MM.1S (cell line): ENCODE results near the gene VPS13A.

ENCODE experiments used
- DNase-seq: peaks from one replicate; pipeline ENCODE4 v3.0.0-alpha.2; 2015
- H2AFZ ChIP-seq: fragments of 300-600 bp; sonication (generic); 2 replicates; pipeline ENCODE4 v1.6.0; 2016; ENCODE audit warnings: antibody characterized with exemption, low read length
- H3F3A ChIP-seq: fragments of 300-600 bp; sonication (generic); 2 replicates; pipeline ENCODE4 v1.6.1; 2016; ENCODE audit warnings: mild to moderate bottlenecking, antibody characterized with exemption, low read length, moderate library complexity, mixed read lengths; ENCODE audit not compliant: insufficient read depth
- H3K27ac ChIP-seq: fragments of 300-600 bp; sonication (generic); 2 replicates; pipeline ENCODE4 v1.5.1; 2016; ENCODE audit warnings: mild to moderate bottlenecking, low read length
- H3K27me3 ChIP-seq: fragments of 300-600 bp; sonication (generic); replicated peaks from 2 replicates; pipeline ENCODE4 v1.6.0; 2016; ENCODE audit warnings: low read length; ENCODE audit not compliant: insufficient read depth
- H3K36me3 ChIP-seq: fragments of 300-600 bp; sonication (generic); replicated peaks from 2 replicates; pipeline ENCODE4 v1.6.1; 2016; ENCODE audit warnings: mild to moderate bottlenecking, low read length, mixed read lengths; ENCODE audit not compliant: insufficient read depth
- H3K4me1 ChIP-seq: fragments of 300-600 bp; sonication (generic); 2 replicates; pipeline ENCODE4 v1.6.1; 2016; ENCODE audit warnings: low read length, mixed read lengths
- H3K4me2 ChIP-seq: fragments of 300-600 bp; sonication (generic); 2 replicates; pipeline ENCODE4 v1.6.0; 2016; ENCODE audit warnings: low read depth, low read length
- H3K4me3 ChIP-seq: fragments of 300-600 bp; sonication (generic); 2 replicates; pipeline ENCODE4 v1.5.1; 2016; ENCODE audit warnings: low read length, mixed read lengths
- H3K79me2 ChIP-seq: fragments of 300-600 bp; sonication (generic); 2 replicates; pipeline ENCODE4 v1.6.1; 2016; ENCODE audit warnings: mixed run types, low read length, mixed read lengths
- H3K9ac ChIP-seq: fragments of 300-600 bp; sonication (generic); 2 replicates; pipeline ENCODE4 v1.6.1; 2016; ENCODE audit warnings: low read length, mixed read lengths
- H3K9me2 ChIP-seq: fragments of 300-600 bp; sonication (generic); replicated peaks from 2 replicates; pipeline ENCODE4 v1.6.1; 2016; ENCODE audit warnings: mild to moderate bottlenecking, low read length, mixed read lengths; ENCODE audit not compliant: insufficient read depth
- H3K9me3 ChIP-seq: fragments of 300-600 bp; sonication (generic); replicated peaks from 2 replicates; pipeline ENCODE4 v1.6.1; 2016; ENCODE audit warnings: mild to moderate bottlenecking, low read length, mixed read lengths; ENCODE audit not compliant: insufficient read depth
- H4K20me1 ChIP-seq: fragments of 300-600 bp; sonication (generic); 2 replicates; pipeline ENCODE4 v1.6.1; 2016; ENCODE audit warnings: mild to moderate bottlenecking, low read length, moderate library complexity, mixed read lengths; ENCODE audit not compliant: insufficient read depth
- CTCF ChIP-seq: fragments of 300-600 bp; sonication (generic); IDR thresholded peaks from 2 replicates; pipeline ENCODE4 v1.5.1; 2016; ENCODE audit warnings: antibody characterized with exemption, low read length, mixed read lengths
- EZH2 ChIP-seq: fragments of 300-600 bp; sonication (generic); optimal IDR thresholded peaks from 2 replicates; pipeline ENCODE3; 2017; ENCODE audit warnings: low read depth, mild to moderate bottlenecking, antibody characterized with exemption, low read length, mixed read lengths
- EZH2phosphoT487 ChIP-seq: fragments of 300-600 bp; sonication (generic); IDR thresholded peaks from 2 replicates; pipeline ENCODE4 v1.6.1; 2018; ENCODE audit warnings: antibody characterized with exemption, low read length

The VPS13A gene

GRCh38 chr9:77384406-77384805 is 207.1 kb downstream of the VPS13A start:
- DNase-seq = no peak
- TF ChIP-seq CTCF = no peak
- TF ChIP-seq EZH2 = no peak
- no peak for TF ChIP-seq EZH2phosphoT487
- Histone ChIP-seq H4K20me1 (no peaks in the 10 kb centered on the region), H3F3A (no peaks in the 10 kb centered on the region), H3K9me2 (no peaks in the 10 kb centered on the region), H3K36me3 (0 out of 2 replicates have a peak, but pooled peaks cover 3% of the 10 kb centered on the region), H3K4me1 (no peaks in the 10 kb centered on the region), H3K27ac (no peak overlapping the region), H2AFZ (no peak overlapping the region), H3K4me3 (no peak overlapping the region), H3K4me2 (no peak overlapping the region), H3K9me3 (no peaks in the 10 kb centered on the region), H3K27me3 (no peaks in the 10 kb centered on the region), H3K79me2 (no peaks in the 10 kb centered on the region), H3K9ac (no peak overlapping the region)

GRCh38 chr9:77386187-77386586 is 208.9 kb downstream of the VPS13A start:
- no peak overlapping the region for H3K27ac ChIP-seq

GRCh38 chr9:77391834-77392233 is 214.5 kb downstream of the VPS13A start:
- Histone ChIP-seq H3K79me2 (no peaks in the 10 kb centered on the region), H3K9ac (no peak overlapping the region), H2AFZ (no peak overlapping the region), H3K4me1 (no peaks in the 10 kb centered on the region), H3K4me3 (no peak overlapping the region), H3K9me2 (no peaks in the 10 kb centered on the region), H3K27me3 (no peaks in the 10 kb centered on the region), H3F3A (no peaks in the 10 kb centered on the region), H3K36me3 (no peaks in the 10 kb centered on the region), H4K20me1 (no peaks in the 10 kb centered on the region), H3K27ac (no peak overlapping the region), H3K4me2 (no peak overlapping the region), H3K9me3 (no peaks in the 10 kb centered on the region)
- no peak for DNase-seq
- TF ChIP-seq EZH2phosphoT487 (no peak), CTCF (no peak), EZH2 (no peak)

More at GRCh38 chr9:77386187-77386586, 208.9 kb downstream of the VPS13A start:
- H3K27me3 ChIP-seq = no peaks in the 10 kb centered on the region
- no peak overlapping the region for H2AFZ ChIP-seq
- no peaks in the 10 kb centered on the region for H3K4me1 ChIP-seq
- no peak overlapping the region for H3K4me2 ChIP-seq
- DNase-seq = no peak
- H3F3A ChIP-seq = no peaks in the 10 kb centered on the region
- no peaks in the 10 kb centered on the region for H3K9me2 ChIP-seq
- no peaks in the 10 kb centered on the region for H3K9me3 ChIP-seq
- H3K79me2 ChIP-seq = no peaks in the 10 kb centered on the region
- 0 out of 2 replicates have a peak, but pooled peaks cover 3% of the 10 kb centered on the region for H3K36me3 ChIP-seq
- no peak overlapping the region for H3K9ac ChIP-seq
- no peaks in the 10 kb centered on the region for H4K20me1 ChIP-seq
- no peak for TF ChIP-seq EZH2
- TF ChIP-seq CTCF = no peak
- TF ChIP-seq EZH2phosphoT487 = no peak
- H3K4me3 ChIP-seq = no peak overlapping the region
